ENCODE results near the gene SBSN.

DNA sequence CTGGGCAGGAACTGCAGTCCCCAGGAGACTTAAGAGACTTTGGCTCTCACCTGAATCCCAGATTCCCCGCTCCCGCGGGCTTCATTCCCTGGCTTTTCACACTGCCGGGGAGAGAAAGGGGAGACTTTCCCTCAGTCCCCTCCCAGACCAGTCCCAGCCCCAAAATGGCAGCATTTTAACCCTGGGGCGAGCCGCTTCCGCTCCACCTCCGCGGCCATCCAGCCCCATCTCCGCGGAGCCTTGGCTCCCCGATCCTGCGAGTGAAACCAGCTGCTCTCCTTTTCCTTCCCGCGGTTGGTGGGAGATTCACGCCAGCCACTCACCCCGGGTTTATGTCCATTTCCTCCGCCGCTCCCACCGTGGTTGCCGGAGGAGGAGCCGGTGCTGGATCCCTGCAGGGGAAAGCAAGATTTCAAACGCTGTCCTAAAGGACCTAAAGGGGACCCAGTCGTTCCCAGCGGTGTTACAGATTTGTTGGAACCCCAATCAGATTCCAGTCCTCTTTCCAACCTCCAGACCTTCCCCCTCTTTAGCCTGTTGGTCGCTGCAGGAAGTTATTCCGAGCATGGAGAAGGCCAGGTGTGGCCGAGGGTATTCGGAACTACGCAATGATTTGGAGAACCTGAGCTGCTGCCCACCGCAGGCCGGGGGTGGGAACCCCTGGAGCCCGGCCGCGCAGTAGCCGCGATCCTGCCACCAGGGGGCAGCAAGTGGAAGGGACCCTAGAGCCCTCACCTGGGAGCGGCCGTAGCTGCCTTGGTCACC, 18.1 kb downstream of the SBSN start:
- TF ChIP-seq TAF1 (IDR thresholded peaks at IDR 0.05; ENCODE audit: low read depth) (peak; percentile 47; the same call in 1 of the 2 replicates), FOXM1 (IDR thresholded peaks at IDR 0.05; ENCODE audit: borderline replicate concordance, low read depth) (no peak), CEBPB (IDR thresholded peaks at IDR 0.05) (no peak), EGR1 (IDR thresholded peaks at IDR 0.05) (0 out of 2 replicates have a peak, but pooled peaks have one; percentile 50), EP300 (IDR thresholded peaks at IDR 0.05; ENCODE audit: borderline replicate concordance) (no peak)
- TF ChIP-seq, protein P1, sequence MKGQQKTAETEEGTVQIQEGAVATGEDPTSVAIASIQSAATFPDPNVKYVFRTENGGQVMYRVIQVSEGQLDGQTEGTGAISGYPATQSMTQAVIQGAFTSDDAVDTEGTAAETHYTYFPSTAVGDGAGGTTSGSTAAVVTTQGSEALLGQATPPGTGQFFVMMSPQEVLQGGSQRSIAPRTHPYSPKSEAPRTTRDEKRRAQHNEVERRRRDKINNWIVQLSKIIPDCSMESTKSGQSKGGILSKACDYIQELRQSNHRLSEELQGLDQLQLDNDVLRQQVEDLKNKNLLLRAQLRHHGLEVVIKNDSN (IDR thresholded peaks at IDR 0.05): no peak
